ENCODE data around the gene GPR156. TPM values are rescaled to one million over a fixed set of nuclear protein-coding genes. Genes with fewer than 3 reads are reported as not detected.

The GPR156 gene
- total and polyA plus RNA-seq, 2 donors (not counting 3 experiments of a cell fraction or from before 2014, with no cell fraction given), result 0.14 to 0.27 TPM

- no TSS peak for BruUV-seq (replicated peaks)
- Histone ChIP-seq H3K79me2 (ENCODE audit: control insufficient read depth, insufficient read depth, low read length) (no peaks in the 10 kb centered on the region), H3K9ac (replicated peaks; ENCODE audit: extremely low read depth, insufficient read depth, low read length) (peak overlapping the region; percentile 19), H3K36me3 (ENCODE audit: control insufficient read depth in 2 of 2, extremely low read depth in 1 of 2, insufficient read depth in 2 of 2, low read length in 2 of 2) (no peaks in the 10 kb centered on the region), H3K9me3 (replicated peaks; ENCODE audit: control insufficient read depth, insufficient read depth, low read length) (no peaks in the 10 kb centered on the region), H3K27ac (ENCODE audit: insufficient read depth, low read depth, low read length) (peak overlapping the region; percentile 3), H2AFZ (ENCODE audit: low read depth, low read length) (peak overlapping the region; percentile 56), H3K4me1 (ENCODE audit: control insufficient read depth, extremely low read depth, insufficient read depth, low read length) (no peaks in the 10 kb centered on the region), H4K20me1 (replicated peaks; ENCODE audit: control insufficient read depth, extremely low read depth, insufficient read depth, low read length) (no peaks in the 10 kb centered on the region), H3K4me2 (ENCODE audit: insufficient read depth, low read length) (peak overlapping the region; percentile 16), H3K4me3 (replicated peaks in 1 of 3; ENCODE audit: insufficient read depth in 1 of 3, low read depth in 1 of 3, low read length in 3 of 3) (no peak overlapping the region), H3K27me3 (ENCODE audit: control insufficient read depth in 2 of 2, insufficient read depth in 2 of 2, low read length in 2 of 2) (no peaks in the 10 kb centered on the region), H3K9me1 (replicated peaks; ENCODE audit: control insufficient read depth, extremely low read depth, insufficient read depth, low read length) (no peaks in the 10 kb centered on the region)
- ChIA-PET CTCF (no interaction called here), POLR2A (no interaction called here)
- DNase-seq (ENCODE audit: low read depth, low spot score) (no peak), FAIRE-seq (no peak)
- no peak for TF ChIP-seq JUN (IDR thresholded peaks at IDR 0.05; ENCODE audit: borderline replicate concordance, insufficient read depth, insufficient read length, low read depth)
- no peak for TF ChIP-seq MYC (IDR thresholded peaks at IDR 0.05; ENCODE audit: low read depth, low read length)
- TF ChIP-seq FOS (IDR thresholded peaks at IDR 0.05; ENCODE audit: borderline replicate concordance, insufficient read depth, low read length), result no peak
- TF ChIP-seq POLR2AphosphoS5 (IDR thresholded peaks at IDR 0.05; ENCODE audit: insufficient read depth, low read depth, low read length), result no peak
- no peak for TF ChIP-seq POLR2A (IDR thresholded peaks at IDR 0.05; ENCODE audit: low read depth, low read length)
- no peak for TF ChIP-seq CTCF (IDR thresholded peaks at IDR 0.05; ENCODE audit: extremely low read depth in 1 of 2, insufficient read depth in 1 of 2, low read depth in 1 of 2, low read length in 2 of 2)
- dilution Hi-C loops (cut with MboI; ENCODE audit: extremely low pct_ligation_motif_present, low sequenced_read_pairs) (no loop called here), intact Hi-C loops (cut with micrococcal nuclease) (no loop called here)
Observed at GRCh38 chr3:120306519-120307455, 21.8 kb upstream of the GPR156 start.

Measured in endothelial cell of umbilical vein (primary cell).